ENCODE measurements around the gene NR4A3.

The NR4A3 gene

GRCh38 chr9:99816392-99816791 lies 5.3 kb upstream of the NR4A3 start:
- no peak for DNase-seq

GRCh38 chr9:99818500-99818899 lies 3.2 kb upstream of the NR4A3 start:
- DNase-seq = peak; percentile 27

GRCh38 chr9:99819123-99819855 lies 2.4 kb upstream of the NR4A3 start:
- DNase-seq = peak; percentile 94

- DNase-seq = peak; percentile 97
These were observed 1.6 kb upstream of the NR4A3 start for GRCh38 chr9:99819856-99820684.

GRCh38 chr9:99820685-99821395 lies 845 bp upstream of the NR4A3 start:
- DNase-seq = peak; percentile 69

- DNase-seq = peak; percentile 68
These were observed 572 bp downstream of the NR4A3 start for GRCh38 chr9:99822109-99822805.

- no peak for DNase-seq
These were observed 1.3 kb downstream of the NR4A3 start for GRCh38 chr9:99822806-99823591.

GRCh38 chr9:99823681-99824377 lies 2.1 kb downstream of the NR4A3 start:
- DNase-seq = peak; percentile 29

- peak; percentile 85 for DNase-seq
These were observed 2.9 kb downstream of the NR4A3 start for GRCh38 chr9:99824378-99825171.

- no peak for DNase-seq
These were observed 3.7 kb downstream of the NR4A3 start for GRCh38 chr9:99825172-99826046.

GRCh38 chr9:99826579-99826978 lies 4.9 kb downstream of the NR4A3 start:
- DNase-seq = no peak

GRCh38 chr9:99827244-99827643 lies 5.6 kb downstream of the NR4A3 start:
- DNase-seq = no peak

GRCh38 chr9:99828054-99828416 lies 6.3 kb downstream of the NR4A3 start:
- no peak for DNase-seq

- DNase-seq = no peak
These were observed 6.9 kb downstream of the NR4A3 start for GRCh38 chr9:99828417-99829176.

GRCh38 chr9:99831857-99832557 lies 10.3 kb downstream of the NR4A3 start:
- no peak for DNase-seq

- no peak for DNase-seq
These were observed 10.8 kb downstream of the NR4A3 start for GRCh38 chr9:99832558-99832864.

GRCh38 chr9:99833735-99834134 lies 12.1 kb downstream of the NR4A3 start:
- no peak for DNase-seq

GRCh38 chr9:99834474-99834873 lies 12.8 kb downstream of the NR4A3 start:
- DNase-seq = no peak
